Smooth muscle cell (in vitro differentiated cells): ENCODE results near the gene CENPP. TPM values are rescaled to one million over a fixed set of nuclear protein-coding genes. Genes with fewer than 3 reads are reported as not detected.
A peak's percentile ranks its signal among the peaks of the same experiment; 100 is the strongest.

Experiments used
- DNase-seq: peaks from one replicate; lab custom pipeline; 2025; ENCODE audit not compliant: unreplicated experiment; lab: John Stamatoyannopoulos, UW
- H2AFZ ChIP-seq: fragments of 200-600 bp; sonication (generic); 2 replicates; pipeline ENCODE4 v1.6.0; 2016; ENCODE audit warnings: antibody characterized with exemption, low read depth, mild to moderate bottlenecking
- H3F3A ChIP-seq: fragments of 200-600 bp; sonication (generic); 2 replicates; pipeline ENCODE4 v1.6.0; 2017; ENCODE audit warnings: antibody characterized with exemption, low read depth
- H3K27ac ChIP-seq: fragments of 200-600 bp; sonication (generic); 2 replicates; pipeline ENCODE4 v1.5.1; 2016; ENCODE audit warnings: low read depth, mild to moderate bottlenecking
- H3K27me3 ChIP-seq: fragments of 200-600 bp; sonication (generic); 2 replicates; pipeline ENCODE4 v1.6.1; 2016; ENCODE audit warnings: low read depth, mild to moderate bottlenecking
- H3K36me3 ChIP-seq: fragments of 200-600 bp; sonication (generic); 2 replicates; pipeline ENCODE4 v1.5.1; 2016; ENCODE audit warnings: low read depth
- H3K4me1 ChIP-seq: fragments of 200-600 bp; sonication (generic); 2 replicates; pipeline ENCODE4 v1.5.1; 2016; ENCODE audit warnings: low read depth
- H3K4me2 ChIP-seq: fragments of 200-600 bp; sonication (generic); 2 replicates; pipeline ENCODE4 v1.6.0; 2016; ENCODE audit warnings: mild to moderate bottlenecking
- H3K4me3 ChIP-seq: fragments of 200-600 bp; sonication (generic); 2 replicates; pipeline ENCODE4 v1.5.1; 2016; ENCODE audit warnings: mild to moderate bottlenecking
- H3K79me2 ChIP-seq: fragments of 200-600 bp; sonication (generic); 2 replicates; pipeline ENCODE4 v1.6.0; 2016; ENCODE audit warnings: low read depth, mild to moderate bottlenecking
- H3K9ac ChIP-seq: fragments of 200-600 bp; sonication (generic); 2 replicates; pipeline ENCODE4 v1.6.0; 2016; ENCODE audit warnings: low read depth
- H3K9me3 ChIP-seq: fragments of 200-600 bp; sonication (generic); replicated peaks from 2 replicates; pipeline ENCODE4 v1.5.1; 2016; ENCODE audit warnings: low read depth
- H4K20me1 ChIP-seq: fragments of 200-600 bp; sonication (generic); 2 replicates; pipeline ENCODE4 v1.6.0; 2016; ENCODE audit warnings: low read depth
- WGBS: methylation state at CpG from one replicate; pipeline ENCODE4 v1.1.7; 2016; ENCODE audit warnings: low lambda C conversion rate; 5-methylcytosine and 5-hydroxymethylcytosine counted together
- polyA plus RNA-seq: library from polyadenylated mRNA; unstranded; fragments of >200 nt; fragmentation: Nextera tagmentation; extraction: Ambion mirVana; gene quantifications from 2 replicates; pipeline ENCODE4 v1.2.1, GENCODE V29; 2016
- total RNA-seq: library from RNA; depleted of rRNA; stranded (reverse); fragments of >200 nt; gene quantifications from 2 replicates; pipeline ENCODE4 v1.2.3, GENCODE V29; 2014
- TF ChIP-seq, protein P1 (sequence below): fragments of 200-600 bp; sonication (generic); IDR thresholded peaks from 2 replicates; pipeline ENCODE4 v1.5.1; 2017; ENCODE audit warnings: borderline replicate concordance, mild to moderate bottlenecking, antibody characterized with exemption; ENCODE audit not compliant: insufficient read depth, poor library complexity, severe bottlenecking

Gene CENPP
- total and polyA plus RNA-seq, 2 experiments from 2014 or later: 4.2 to 17.5 TPM

DNA sequence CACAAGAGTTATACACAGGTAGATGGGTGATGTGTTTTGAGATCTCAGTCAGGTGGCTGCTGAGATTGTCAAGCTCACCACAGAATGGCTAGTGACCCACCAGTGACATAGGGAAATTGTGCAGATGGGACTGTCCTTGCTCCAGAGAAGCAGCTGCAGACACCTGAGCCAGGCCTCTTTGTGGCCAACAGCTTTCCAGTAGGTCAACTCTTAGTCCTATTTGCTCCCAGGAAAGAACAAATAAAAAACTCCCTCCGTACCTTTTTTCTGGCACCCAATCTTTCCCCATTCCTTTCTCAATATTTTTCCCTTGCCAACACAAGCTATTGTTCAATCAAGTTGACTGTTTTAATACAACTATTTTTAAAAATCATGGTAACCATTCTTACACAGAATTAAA, 46.5 kb upstream of the CENPP start:
- no peaks in the 10 kb centered on the region for H3F3A ChIP-seq
- H3K27ac ChIP-seq: no peak overlapping the region
- TF ChIP-seq, protein P1, sequence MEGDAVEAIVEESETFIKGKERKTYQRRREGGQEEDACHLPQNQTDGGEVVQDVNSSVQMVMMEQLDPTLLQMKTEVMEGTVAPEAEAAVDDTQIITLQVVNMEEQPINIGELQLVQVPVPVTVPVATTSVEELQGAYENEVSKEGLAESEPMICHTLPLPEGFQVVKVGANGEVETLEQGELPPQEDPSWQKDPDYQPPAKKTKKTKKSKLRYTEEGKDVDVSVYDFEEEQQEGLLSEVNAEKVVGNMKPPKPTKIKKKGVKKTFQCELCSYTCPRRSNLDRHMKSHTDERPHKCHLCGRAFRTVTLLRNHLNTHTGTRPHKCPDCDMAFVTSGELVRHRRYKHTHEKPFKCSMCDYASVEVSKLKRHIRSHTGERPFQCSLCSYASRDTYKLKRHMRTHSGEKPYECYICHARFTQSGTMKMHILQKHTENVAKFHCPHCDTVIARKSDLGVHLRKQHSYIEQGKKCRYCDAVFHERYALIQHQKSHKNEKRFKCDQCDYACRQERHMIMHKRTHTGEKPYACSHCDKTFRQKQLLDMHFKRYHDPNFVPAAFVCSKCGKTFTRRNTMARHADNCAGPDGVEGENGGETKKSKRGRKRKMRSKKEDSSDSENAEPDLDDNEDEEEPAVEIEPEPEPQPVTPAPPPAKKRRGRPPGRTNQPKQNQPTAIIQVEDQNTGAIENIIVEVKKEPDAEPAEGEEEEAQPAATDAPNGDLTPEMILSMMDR: no peak
- H3K4me3 ChIP-seq: no peak overlapping the region
- no peak overlapping the region for H3K9ac ChIP-seq
- peaks cover 23% of the 10 kb centered on the region for H4K20me1 ChIP-seq
- peaks cover 41% of the 10 kb centered on the region for H3K36me3 ChIP-seq
- no peak overlapping the region for H2AFZ ChIP-seq
- H3K4me1 ChIP-seq: no peaks in the 10 kb centered on the region
- no peak for DNase-seq
- no peak overlapping the region for H3K4me2 ChIP-seq
- 100% methylated on average over 1 of the region's 1 CpG for WGBS
- H3K9me3 ChIP-seq: no peaks in the 10 kb centered on the region
- H3K79me2 ChIP-seq: peaks cover 19% of the 10 kb centered on the region
- H3K27me3 ChIP-seq: no peaks in the 10 kb centered on the region

DNA sequence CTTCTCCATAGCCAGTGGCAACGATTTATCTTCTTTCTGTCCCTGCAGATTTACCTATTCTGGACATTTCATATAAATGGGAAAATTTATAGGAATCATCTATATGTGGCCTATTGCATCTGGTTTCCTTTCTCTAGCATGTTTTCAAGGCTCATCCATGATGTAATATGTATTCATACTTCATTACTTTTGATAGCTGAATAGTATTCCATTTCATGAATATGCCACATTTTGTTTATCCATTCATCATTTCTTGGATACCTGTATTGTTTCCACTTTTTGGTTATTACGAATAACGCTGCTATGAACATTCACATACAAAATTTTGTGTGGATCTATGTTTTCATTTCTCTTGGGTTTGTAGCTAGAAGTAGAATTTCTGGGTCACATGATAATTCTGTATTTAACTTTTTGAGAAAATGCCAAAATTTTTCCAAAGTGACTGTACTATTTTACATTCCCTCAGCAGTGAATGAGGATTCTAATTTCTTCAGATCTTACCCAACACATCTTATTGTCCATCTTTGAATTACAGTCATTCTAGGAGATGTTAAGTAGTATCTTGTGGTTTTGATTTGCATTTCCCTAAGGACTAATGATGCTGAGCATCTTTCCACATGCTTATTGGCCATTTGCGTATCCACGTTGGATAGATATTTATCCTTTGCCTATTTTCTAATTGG, 35.9 kb upstream of the CENPP start:
- Histone ChIP-seq H3K9me3 (no peaks in the 10 kb centered on the region), H4K20me1 (peaks cover 44% of the 10 kb centered on the region), H3K27ac (no peak overlapping the region), H3K36me3 (peaks cover 13% of the 10 kb centered on the region), H3K79me2 (peaks cover 86% of the 10 kb centered on the region), H3K27me3 (no peaks in the 10 kb centered on the region), H3K9ac (no peak overlapping the region), H3K4me3 (no peak overlapping the region), H2AFZ (no peak overlapping the region), H3K4me1 (peaks cover 11% of the 10 kb centered on the region), H3K4me2 (no peak overlapping the region), H3F3A (peaks cover 3% of the 10 kb centered on the region)
- TF ChIP-seq, protein P1: no peak
- no peak for DNase-seq
- WGBS: 99% methylated on average over 5 of the region's 5 CpGs

DNA sequence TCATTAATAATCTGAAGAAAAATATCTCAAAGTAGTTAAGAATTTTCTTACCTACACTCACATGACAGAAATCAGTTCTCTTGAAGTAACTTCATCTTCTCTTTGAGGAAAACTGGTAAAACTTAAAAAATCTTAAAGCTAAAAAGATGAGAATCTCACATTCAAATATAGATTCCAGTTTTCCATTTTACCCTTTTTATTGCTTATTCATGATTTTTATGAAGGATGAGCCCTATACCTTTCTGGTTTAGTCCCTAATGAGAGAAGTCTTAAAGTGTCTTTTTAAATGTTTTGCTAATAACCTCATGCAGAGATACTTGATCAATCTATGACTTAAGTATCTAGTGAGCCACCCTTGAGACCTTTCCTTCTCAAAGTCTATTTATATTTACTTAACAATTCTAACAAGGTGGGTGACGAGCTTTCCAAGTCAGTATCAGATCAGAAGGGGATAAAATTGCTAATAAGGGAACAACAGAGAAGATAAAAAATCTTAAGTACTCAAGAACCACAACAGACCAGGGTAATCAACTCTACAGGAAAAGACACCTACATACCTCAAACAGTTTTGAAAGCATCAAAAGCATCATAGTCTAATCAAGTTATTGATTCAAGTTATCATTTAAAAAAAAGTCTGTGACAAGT, 34.8 kb upstream of the CENPP start:
- 78% methylated on average over 1 of the region's 1 CpG for WGBS
- H3K27ac ChIP-seq: peak overlapping the region; percentile 41

More for the DNA sequence above, 34.8 kb upstream of the CENPP start:
- Histone ChIP-seq H3K9ac (peak overlapping the region; percentile 10), H3K4me2 (peak overlapping the region; percentile 100), H3F3A (peaks cover 12% of the 10 kb centered on the region), H2AFZ (no peak overlapping the region), H4K20me1 (peaks cover 36% of the 10 kb centered on the region), H3K27me3 (no peaks in the 10 kb centered on the region), H3K36me3 (peaks cover 7% of the 10 kb centered on the region), H3K4me3 (peak overlapping the region; percentile 91), H3K79me2 (peaks cover 75% of the 10 kb centered on the region), H3K9me3 (no peaks in the 10 kb centered on the region), H3K4me1 (peaks cover 17% of the 10 kb centered on the region)
- DNase-seq: no peak
- TF ChIP-seq, protein P1: no peak
